ENCODE measurements around the gene DNAH12. TPM values are rescaled to one million over a fixed set of nuclear protein-coding genes. Genes with fewer than 3 reads are reported as not detected.

The DNAH12 gene
- total RNA-seq, 2 experiments from 2014 or later, result 0.19 TPM; not detected in 1

GRCh38 chr3:57436195-57436761 lies 107.9 kb downstream of the DNAH12 start:
- Mint-ChIP-seq H3K36me3 (ENCODE audit: low read depth) (no peaks in the 10 kb centered on the region), H3K27me3 (peaks cover 23% of the 10 kb centered on the region), H3K9me3 (no peaks in the 10 kb centered on the region), H3K27ac (no peak overlapping the region), H3K4me3 (no peak overlapping the region), H3K4me1 (ENCODE audit: low read depth) (no peaks in the 10 kb centered on the region)
- CTCF ChIA-PET, result no interaction called here
- no peaks in the 10 kb centered on the region for H3K9me3 ChIP-seq (ENCODE audit: control insufficient read depth in 1 of 2, insufficient read depth in 1 of 2, low read length in 2 of 2)
- POLR2A ChIA-PET, result no interaction called here
- H3K27me3 ChIP-seq (ENCODE audit: control insufficient read depth in 1 of 2, insufficient read depth in 2 of 2, low read length in 2 of 2), result no peaks in the 10 kb centered on the region
- no peak for ATAC-seq (ENCODE audit: poor library complexity)
- TF ChIP-seq, protein P1, sequence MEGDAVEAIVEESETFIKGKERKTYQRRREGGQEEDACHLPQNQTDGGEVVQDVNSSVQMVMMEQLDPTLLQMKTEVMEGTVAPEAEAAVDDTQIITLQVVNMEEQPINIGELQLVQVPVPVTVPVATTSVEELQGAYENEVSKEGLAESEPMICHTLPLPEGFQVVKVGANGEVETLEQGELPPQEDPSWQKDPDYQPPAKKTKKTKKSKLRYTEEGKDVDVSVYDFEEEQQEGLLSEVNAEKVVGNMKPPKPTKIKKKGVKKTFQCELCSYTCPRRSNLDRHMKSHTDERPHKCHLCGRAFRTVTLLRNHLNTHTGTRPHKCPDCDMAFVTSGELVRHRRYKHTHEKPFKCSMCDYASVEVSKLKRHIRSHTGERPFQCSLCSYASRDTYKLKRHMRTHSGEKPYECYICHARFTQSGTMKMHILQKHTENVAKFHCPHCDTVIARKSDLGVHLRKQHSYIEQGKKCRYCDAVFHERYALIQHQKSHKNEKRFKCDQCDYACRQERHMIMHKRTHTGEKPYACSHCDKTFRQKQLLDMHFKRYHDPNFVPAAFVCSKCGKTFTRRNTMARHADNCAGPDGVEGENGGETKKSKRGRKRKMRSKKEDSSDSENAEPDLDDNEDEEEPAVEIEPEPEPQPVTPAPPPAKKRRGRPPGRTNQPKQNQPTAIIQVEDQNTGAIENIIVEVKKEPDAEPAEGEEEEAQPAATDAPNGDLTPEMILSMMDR (IDR thresholded peaks at IDR 0.05), result no peak
- H3K4me3 ChIP-seq (ENCODE audit: low read length), result no peak overlapping the region
- DNase-seq, result no peak
- intact Hi-C loops (cut with DNase I, micrococcal nuclease), result loop anchor here in 1 of 2 experiments (10.0 kb wide), 1 partner anchor 261 kb away; no protein-coding TSS in a partner anchor
- no peaks in the 10 kb centered on the region for H3K36me3 ChIP-seq (ENCODE audit: insufficient read depth, low read length)
- H3K4me1 ChIP-seq (ENCODE audit: insufficient read depth, low read length), result no peaks in the 10 kb centered on the region
- H3K27ac ChIP-seq (ENCODE audit: low read depth in 1 of 2, low read length in 2 of 2), result no peak overlapping the region

DNA sequence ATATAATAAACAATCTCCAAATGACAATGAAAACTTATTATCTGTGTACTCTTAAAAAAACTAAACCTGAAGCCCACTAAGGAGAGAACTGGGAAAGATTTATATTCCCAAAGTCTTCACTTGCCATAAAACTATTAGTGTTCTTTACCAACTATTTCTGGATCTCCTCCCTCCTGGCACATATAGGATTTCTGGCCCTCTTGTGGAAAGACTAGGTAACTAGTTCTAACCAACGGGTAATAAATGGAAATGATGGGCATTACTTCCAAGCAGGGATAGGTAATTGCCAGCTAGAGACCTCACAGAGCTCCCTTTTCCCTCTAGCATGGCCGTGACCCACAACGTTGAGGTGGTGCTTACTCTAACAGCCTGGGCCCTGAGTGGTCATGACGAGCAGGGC lies 110.1 kb downstream of the DNAH12 start:
- Histone ChIP-seq H3K4me1 (ENCODE audit: insufficient read depth, low read length) (no peaks in the 10 kb centered on the region), H3K27ac (ENCODE audit: low read depth in 1 of 2, low read length in 2 of 2) (no peak overlapping the region), H3K27me3 (ENCODE audit: control insufficient read depth in 1 of 2, insufficient read depth in 2 of 2, low read length in 2 of 2) (no peaks in the 10 kb centered on the region), H3K36me3 (ENCODE audit: insufficient read depth, low read length) (no peaks in the 10 kb centered on the region), H3K9me3 (ENCODE audit: control insufficient read depth in 1 of 2, insufficient read depth in 1 of 2, low read length in 2 of 2) (no peaks in the 10 kb centered on the region), H3K4me3 (ENCODE audit: low read length) (no peak overlapping the region)
- Mint-ChIP-seq H3K4me3 (no peak overlapping the region), H3K27ac (no peak overlapping the region), H3K36me3 (ENCODE audit: low read depth) (no peaks in the 10 kb centered on the region), H3K27me3 (peaks cover 9% of the 10 kb centered on the region), H3K9me3 (no peaks in the 10 kb centered on the region), H3K4me1 (ENCODE audit: low read depth) (no peaks in the 10 kb centered on the region)
- ChIA-PET POLR2A (no interaction called here), CTCF (no interaction called here)
- ATAC-seq (ENCODE audit: poor library complexity), result no peak
- DNase-seq, result peak in 1 of 14 experiments; percentile 2
- intact Hi-C loops (cut with DNase I, micrococcal nuclease), result loop anchor here in 1 of 2 experiments (10.0 kb wide), 1 partner anchor 259 kb away; no protein-coding TSS in a partner anchor
- TF ChIP-seq, protein P1 (IDR thresholded peaks at IDR 0.05), result peak; percentile 17

DNA sequence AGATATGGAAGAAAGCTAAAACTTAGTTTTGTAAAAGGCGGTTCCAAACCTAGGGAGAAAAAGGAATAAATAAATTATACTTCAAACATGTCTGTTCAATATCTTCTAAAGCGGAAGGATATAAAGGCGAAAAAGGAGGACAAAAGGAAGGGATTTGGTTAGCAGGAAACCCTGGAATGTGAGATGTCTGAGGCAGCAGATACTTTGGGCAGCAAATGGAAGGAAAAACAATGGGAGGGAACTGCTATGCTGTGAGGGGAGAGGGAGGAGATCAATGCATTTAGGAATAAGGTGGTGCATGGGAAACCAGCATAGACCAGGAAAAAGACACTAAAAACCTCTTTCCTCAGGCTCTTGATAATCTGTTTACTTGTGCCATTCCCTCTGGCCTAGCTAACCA lies 120.8 kb downstream of the DNAH12 start:
- CTCF ChIA-PET, result no interaction called here
- no peaks in the 10 kb centered on the region for H3K4me1 Mint-ChIP-seq (ENCODE audit: low read depth)

More for the DNA sequence above, 120.8 kb downstream of the DNAH12 start:
- no peaks in the 10 kb centered on the region for H3K4me1 ChIP-seq (ENCODE audit: insufficient read depth, low read length)
- no peak overlapping the region for H3K4me3 ChIP-seq (ENCODE audit: low read length)
- POLR2A ChIA-PET, result no interaction called here
- Mint-ChIP-seq H3K27me3 (peaks cover 14% of the 10 kb centered on the region), H3K36me3 (ENCODE audit: low read depth) (no peaks in the 10 kb centered on the region), H3K4me3 (no peak overlapping the region), H3K27ac (no peak overlapping the region), H3K9me3 (no peaks in the 10 kb centered on the region)
- no peak overlapping the region for H3K27ac ChIP-seq (ENCODE audit: low read depth in 1 of 2, low read length in 2 of 2)
- intact Hi-C loops (cut with DNase I, micrococcal nuclease), result no loop called here
- no peak for ATAC-seq (ENCODE audit: poor library complexity)
- no peaks in the 10 kb centered on the region for H3K9me3 ChIP-seq (ENCODE audit: control insufficient read depth in 1 of 2, insufficient read depth in 1 of 2, low read length in 2 of 2)
- TF ChIP-seq, protein P1 (IDR thresholded peaks at IDR 0.05), result no peak
- DNase-seq, result no peak
- H3K36me3 ChIP-seq (ENCODE audit: insufficient read depth, low read length), result no peaks in the 10 kb centered on the region
- H3K27me3 ChIP-seq (ENCODE audit: control insufficient read depth in 1 of 2, insufficient read depth in 2 of 2, low read length in 2 of 2), result peaks cover 0 to 3% of the 10 kb centered on the region in 2 experiments
